ENCODE measurements around the gene GPR142. TPM values are rescaled to one million over a fixed set of nuclear protein-coding genes. Genes with fewer than 3 reads are reported as not detected.

GPR142 gene
- total and polyA plus RNA-seq, 2 donors from 2014 or later, result not detected

DNA sequence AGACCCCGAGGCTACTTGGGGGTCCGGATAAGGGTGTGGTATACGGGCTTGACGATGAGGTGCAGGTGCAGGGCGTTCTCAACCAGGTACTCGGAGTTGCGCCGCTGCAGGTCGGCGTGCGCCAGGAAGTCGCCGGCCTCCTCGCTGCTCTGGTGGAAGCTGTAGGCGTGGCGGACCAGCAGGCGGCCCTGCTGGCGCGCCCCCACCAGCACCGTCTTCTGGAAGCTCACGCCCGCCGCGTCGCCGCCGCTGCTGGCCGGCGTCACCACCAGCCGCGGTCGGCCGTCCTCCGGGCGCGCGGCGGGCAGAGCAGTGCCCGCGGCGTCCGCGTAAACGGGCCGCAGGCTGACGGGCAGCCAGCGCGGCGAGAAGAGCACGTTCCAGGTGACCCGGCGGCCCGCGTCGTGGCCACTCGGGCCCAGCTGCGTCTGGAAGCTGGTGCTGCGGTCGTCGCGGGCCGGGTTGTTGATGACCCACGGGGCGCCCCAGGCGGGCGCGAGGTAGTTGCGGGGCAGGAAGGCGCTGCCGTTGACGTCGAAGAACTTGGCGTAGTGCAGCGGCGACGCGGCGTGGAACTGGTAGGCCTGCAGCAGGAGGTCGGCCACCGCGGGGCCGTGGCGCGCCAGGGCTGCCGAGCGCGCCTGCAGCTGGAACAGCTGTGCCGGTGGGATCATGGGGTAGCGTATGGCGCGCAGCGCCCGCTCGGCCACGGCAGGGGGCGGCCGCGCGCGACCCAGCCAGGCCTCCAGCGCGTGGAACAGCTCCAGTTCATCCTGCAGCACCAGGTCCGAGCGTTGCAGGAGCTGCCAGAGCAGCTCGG is 10.4 kb upstream of the GPR142 start:
- intact Hi-C loops (cut with DNase I), result no loop called here
- TF ChIP-seq, protein P1, sequence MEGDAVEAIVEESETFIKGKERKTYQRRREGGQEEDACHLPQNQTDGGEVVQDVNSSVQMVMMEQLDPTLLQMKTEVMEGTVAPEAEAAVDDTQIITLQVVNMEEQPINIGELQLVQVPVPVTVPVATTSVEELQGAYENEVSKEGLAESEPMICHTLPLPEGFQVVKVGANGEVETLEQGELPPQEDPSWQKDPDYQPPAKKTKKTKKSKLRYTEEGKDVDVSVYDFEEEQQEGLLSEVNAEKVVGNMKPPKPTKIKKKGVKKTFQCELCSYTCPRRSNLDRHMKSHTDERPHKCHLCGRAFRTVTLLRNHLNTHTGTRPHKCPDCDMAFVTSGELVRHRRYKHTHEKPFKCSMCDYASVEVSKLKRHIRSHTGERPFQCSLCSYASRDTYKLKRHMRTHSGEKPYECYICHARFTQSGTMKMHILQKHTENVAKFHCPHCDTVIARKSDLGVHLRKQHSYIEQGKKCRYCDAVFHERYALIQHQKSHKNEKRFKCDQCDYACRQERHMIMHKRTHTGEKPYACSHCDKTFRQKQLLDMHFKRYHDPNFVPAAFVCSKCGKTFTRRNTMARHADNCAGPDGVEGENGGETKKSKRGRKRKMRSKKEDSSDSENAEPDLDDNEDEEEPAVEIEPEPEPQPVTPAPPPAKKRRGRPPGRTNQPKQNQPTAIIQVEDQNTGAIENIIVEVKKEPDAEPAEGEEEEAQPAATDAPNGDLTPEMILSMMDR (IDR thresholded peaks at IDR 0.05; ENCODE audit: borderline replicate concordance, extremely low read depth, insufficient read depth), result no peak
- Histone ChIP-seq H3K27me3 (ENCODE audit: control insufficient read depth, insufficient read depth, low read length) (peaks cover 18% of the 10 kb centered on the region), H3K36me3 (ENCODE audit: control insufficient read depth in 2 of 3, insufficient read depth in 3 of 3, low read length in 3 of 3) (no peaks in the 10 kb centered on the region), H3K9ac (ENCODE audit: low read length in 3 of 3) (no peak overlapping the region), H3K4me1 (ENCODE audit: control insufficient read depth in 2 of 3, insufficient read depth in 2 of 3, low read depth in 1 of 3, low read length in 3 of 3) (no peaks in the 10 kb centered on the region), H3K27ac (ENCODE audit: low read depth in 2 of 2, low read length in 2 of 2) (no peak overlapping the region), H3K4me3 (ENCODE audit: low read length in 3 of 3) (no peak overlapping the region), H3K9me3 (ENCODE audit: control insufficient read depth in 2 of 3, insufficient read depth in 1 of 3, low read length in 3 of 3) (no peaks in the 10 kb centered on the region)
- FAIRE-seq (no peak), DNase-seq (peak in 3 of 5 donors; percentile 51 to 66 (median 55))

DNA sequence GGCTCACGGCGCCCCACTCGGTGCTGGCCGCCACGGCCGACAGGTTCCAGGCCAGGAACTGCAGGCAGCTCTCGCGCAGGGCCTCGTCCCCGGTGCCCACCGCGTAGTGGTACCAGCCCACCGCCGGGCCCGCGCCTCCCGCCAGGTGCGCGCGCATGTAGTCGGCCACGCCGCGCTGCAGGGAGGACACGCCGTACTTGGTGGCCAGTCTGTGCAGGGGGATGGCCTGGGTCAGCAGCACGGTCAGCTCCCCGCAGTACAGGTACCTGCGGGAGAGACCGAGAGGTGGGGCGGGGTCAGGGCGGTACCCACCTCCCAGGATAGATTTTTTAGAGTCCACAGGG is 9.9 kb upstream of the GPR142 start:
- Histone ChIP-seq H3K9me3 (ENCODE audit: control insufficient read depth in 2 of 3, insufficient read depth in 1 of 3, low read length in 3 of 3) (no peaks in the 10 kb centered on the region), H3K36me3 (ENCODE audit: control insufficient read depth in 2 of 3, insufficient read depth in 3 of 3, low read length in 3 of 3) (no peaks in the 10 kb centered on the region), H3K27ac (ENCODE audit: low read depth in 2 of 2, low read length in 2 of 2) (no peak overlapping the region), H3K9ac (ENCODE audit: low read length in 3 of 3) (no peak overlapping the region), H3K4me3 (ENCODE audit: low read length in 3 of 3) (no peak overlapping the region), H3K27me3 (ENCODE audit: control insufficient read depth, insufficient read depth, low read length) (peaks cover 16% of the 10 kb centered on the region), H3K4me1 (ENCODE audit: control insufficient read depth in 2 of 3, insufficient read depth in 2 of 3, low read depth in 1 of 3, low read length in 3 of 3) (no peaks in the 10 kb centered on the region)
- intact Hi-C loops (cut with DNase I), result no loop called here
- FAIRE-seq (no peak), DNase-seq (no peak)
- TF ChIP-seq, protein P1 (IDR thresholded peaks at IDR 0.05; ENCODE audit: borderline replicate concordance, extremely low read depth, insufficient read depth), result no peak

DNA sequence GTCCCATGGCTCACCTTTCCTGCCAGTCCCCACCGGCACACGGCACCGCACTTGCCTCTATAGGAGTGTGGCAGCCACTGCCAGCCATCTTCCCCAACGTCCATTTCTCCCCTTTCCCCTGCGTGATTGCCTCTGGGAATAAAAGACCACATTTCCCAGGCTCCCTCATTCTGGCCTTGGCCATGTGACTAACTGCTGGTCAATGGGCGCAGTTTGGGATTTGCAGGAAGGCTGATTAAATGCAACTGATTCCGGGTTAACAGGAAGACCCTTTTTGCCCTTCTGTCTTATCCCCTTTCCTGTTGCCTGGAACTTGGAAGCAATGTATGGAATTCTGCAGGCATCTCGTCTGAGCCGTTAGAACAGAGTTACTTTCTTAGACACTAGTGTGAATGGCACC is 8.6 kb upstream of the GPR142 start:
- H3K4me1 ChIP-seq (ENCODE audit: control insufficient read depth in 2 of 3, insufficient read depth in 2 of 3, low read depth in 1 of 3, low read length in 3 of 3), result no peaks in the 10 kb centered on the region
- no peak overlapping the region for H3K27ac ChIP-seq (ENCODE audit: low read depth in 2 of 2, low read length in 2 of 2)
- intact Hi-C loops (cut with DNase I), result no loop called here
- H3K9ac ChIP-seq (ENCODE audit: low read length in 3 of 3), result no peak overlapping the region
- FAIRE-seq (no peak), DNase-seq (no peak)
- peaks cover 13% of the 10 kb centered on the region for H3K27me3 ChIP-seq (ENCODE audit: control insufficient read depth, insufficient read depth, low read length)
- no peak overlapping the region for H3K4me3 ChIP-seq (ENCODE audit: low read length in 3 of 3)
- TF ChIP-seq, protein P1 (IDR thresholded peaks at IDR 0.05; ENCODE audit: borderline replicate concordance, extremely low read depth, insufficient read depth), result no peak
- no peaks in the 10 kb centered on the region for H3K9me3 ChIP-seq (ENCODE audit: control insufficient read depth in 2 of 3, insufficient read depth in 1 of 3, low read length in 3 of 3)
- no peaks in the 10 kb centered on the region for H3K36me3 ChIP-seq (ENCODE audit: control insufficient read depth in 2 of 3, insufficient read depth in 3 of 3, low read length in 3 of 3)

Data from kidney (tissue), 14 donors.